ENCODE measurements around the gene TERT.
"Not testable (repeated sequence)": the region's sequence is repeated elsewhere in the genome, so short reads cannot be mapped to it uniquely, and the experiment has no call there.

Gene TERT

GRCh38 chr5:1335540-1336095, 40.8 kb upstream of the TERT start:
- peaks cover 4% of the 10 kb centered on the region; the same call in 1 of the 2 replicates for H3K79me2 ChIP-seq (ENCODE audit: low read length)
- H4K20me1 ChIP-seq (ENCODE audit: insufficient read depth, low read length) = peaks cover 4% of the 10 kb centered on the region
- no peak overlapping the region for H3K9ac ChIP-seq (ENCODE audit: low read length)
- H3K27ac ChIP-seq (ENCODE audit: low read length) = no peak overlapping the region
- H3K27me3 ChIP-seq (ENCODE audit: low read depth, low read length) = no peaks in the 10 kb centered on the region
- no peaks in the 10 kb centered on the region for H3K4me1 ChIP-seq (ENCODE audit: low read length)
- H3K36me3 ChIP-seq (replicated peaks; ENCODE audit: low read depth, low read length) = peaks cover 27% of the 10 kb centered on the region
- no peak overlapping the region for H3K4me3 ChIP-seq (ENCODE audit: low read length)
- H2AFZ ChIP-seq (ENCODE audit: low read depth, low read length) = no peak overlapping the region
- no peaks in the 10 kb centered on the region for H3K9me3 ChIP-seq (ENCODE audit: insufficient read depth, low read length)
- H3K4me2 ChIP-seq (ENCODE audit: low read length) = no peak overlapping the region
- no peak for TF ChIP-seq CTCF (IDR thresholded peaks at IDR 0.05; ENCODE audit: low read depth, low read length)

DNA sequence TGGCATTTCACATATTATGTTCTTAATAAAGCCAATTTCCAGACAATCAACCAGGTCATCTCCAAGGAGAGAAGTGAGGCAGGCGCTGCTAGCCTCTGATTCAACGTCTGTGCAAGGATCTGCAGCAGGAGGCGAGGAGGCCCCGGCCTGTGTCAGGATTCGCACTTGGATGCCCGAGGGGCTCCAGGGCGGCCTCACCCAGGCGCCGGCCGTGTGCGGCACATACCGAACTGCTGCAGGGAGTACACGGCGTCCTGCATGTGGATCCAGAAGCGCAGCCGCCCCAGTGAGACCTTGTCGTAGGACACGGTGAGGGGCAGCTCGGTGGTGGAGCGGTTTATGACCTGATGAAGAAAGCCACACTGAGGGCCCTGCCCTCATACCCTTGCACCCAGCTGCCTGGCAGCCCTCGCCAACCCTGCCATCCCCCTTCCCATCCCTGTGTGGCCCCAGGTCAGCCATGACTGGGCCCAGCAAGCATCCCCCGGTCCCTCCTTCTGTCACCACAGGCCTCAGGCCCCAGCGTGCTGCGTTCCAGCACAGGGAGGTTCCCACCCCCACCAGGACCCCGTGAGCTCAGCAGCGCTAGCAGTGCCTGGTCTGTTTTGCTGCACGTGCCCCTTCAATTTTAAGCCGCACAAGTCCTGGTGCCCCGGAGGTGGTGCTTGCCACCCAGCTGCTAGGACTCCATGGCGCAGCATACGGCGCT, 40.1 kb upstream of the TERT start:
- no peaks in the 10 kb centered on the region for H3K9me3 ChIP-seq (ENCODE audit: insufficient read depth, low read length)
- TF ChIP-seq EZH2phosphoT487 (IDR thresholded peaks at IDR 0.05; ENCODE audit: low read depth) (no peak), CTCF (IDR thresholded peaks at IDR 0.05; ENCODE audit: low read depth, low read length) (no peak)
- H3K27me3 ChIP-seq (ENCODE audit: low read depth, low read length) = no peaks in the 10 kb centered on the region
- H3K4me3 ChIP-seq (ENCODE audit: low read length) = no peak overlapping the region
- H3K79me2 ChIP-seq (ENCODE audit: low read length) = peaks cover 4% of the 10 kb centered on the region; the same call in 1 of the 2 replicates
- H2AFZ ChIP-seq (ENCODE audit: low read depth, low read length) = no peak overlapping the region
- no peak overlapping the region for H3K27ac ChIP-seq (ENCODE audit: low read length)
- no peak overlapping the region for H3K9ac ChIP-seq (ENCODE audit: low read length)
- H3K4me1 ChIP-seq (ENCODE audit: low read length) = no peaks in the 10 kb centered on the region
- peaks cover 27% of the 10 kb centered on the region for H3K36me3 ChIP-seq (replicated peaks; ENCODE audit: low read depth, low read length)
- H4K20me1 ChIP-seq (ENCODE audit: insufficient read depth, low read length) = peaks cover 4% of the 10 kb centered on the region
- no peak overlapping the region for H3K4me2 ChIP-seq (ENCODE audit: low read length)

DNA sequence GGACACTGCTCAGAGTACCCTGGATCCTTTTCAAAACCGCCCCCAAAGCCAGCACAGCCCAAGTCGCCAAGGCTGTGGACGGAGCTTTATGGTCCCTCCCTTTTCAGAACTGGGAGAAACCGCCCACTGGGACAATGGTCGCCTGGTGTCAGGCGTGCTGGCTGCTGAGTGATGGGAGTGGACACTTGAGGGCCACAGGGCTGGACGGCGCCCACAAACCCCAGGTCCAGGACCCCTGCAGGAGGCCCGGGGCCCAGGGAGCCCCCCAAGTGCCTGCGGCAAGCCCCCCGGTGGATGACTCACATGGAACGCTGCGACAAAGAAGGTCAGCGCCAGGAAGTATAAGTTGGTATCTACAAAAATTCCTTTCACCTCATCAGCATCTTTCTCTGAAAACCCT, 39.1 kb upstream of the TERT start:
- H3K36me3 ChIP-seq (replicated peaks; ENCODE audit: low read depth, low read length) = peaks cover 27% of the 10 kb centered on the region
- H3K27me3 ChIP-seq (ENCODE audit: low read depth, low read length) = no peaks in the 10 kb centered on the region
- H3K9ac ChIP-seq (ENCODE audit: low read length) = no peak overlapping the region
- peaks cover 5% of the 10 kb centered on the region; the same call in 1 of the 2 replicates for H3K79me2 ChIP-seq (ENCODE audit: low read length)
- H3K4me1 ChIP-seq (ENCODE audit: low read length) = no peaks in the 10 kb centered on the region
- H4K20me1 ChIP-seq (ENCODE audit: insufficient read depth, low read length) = peaks cover 4% of the 10 kb centered on the region
- no peak overlapping the region for H3K4me3 ChIP-seq (ENCODE audit: low read length)
- H3K27ac ChIP-seq (ENCODE audit: low read length) = no peak overlapping the region
- no peak overlapping the region for H3K4me2 ChIP-seq (ENCODE audit: low read length)
- TF ChIP-seq EZH2phosphoT487 (IDR thresholded peaks at IDR 0.05; ENCODE audit: low read depth) (no peak), CTCF (IDR thresholded peaks at IDR 0.05; ENCODE audit: low read depth, low read length) (no peak)
- no peaks in the 10 kb centered on the region for H3K9me3 ChIP-seq (ENCODE audit: insufficient read depth, low read length)
- H2AFZ ChIP-seq (ENCODE audit: low read depth, low read length) = no peak overlapping the region

- not testable (repeated sequence) for H3K9ac ChIP-seq (ENCODE audit: low read length); H4K20me1 ChIP-seq (ENCODE audit: insufficient read depth, low read length); H2AFZ ChIP-seq (ENCODE audit: low read depth, low read length); H3K27ac ChIP-seq (ENCODE audit: low read length); H3K4me3 ChIP-seq (ENCODE audit: low read length); H3K4me2 ChIP-seq (ENCODE audit: low read length); H3K4me1 ChIP-seq (ENCODE audit: low read length); H3K79me2 ChIP-seq (ENCODE audit: low read length); H3K9me3 ChIP-seq (ENCODE audit: insufficient read depth, low read length); H3K27me3 ChIP-seq (ENCODE audit: low read depth, low read length)
- peaks cover 23% of the 10 kb centered on the region for H3K36me3 ChIP-seq (replicated peaks; ENCODE audit: low read depth, low read length)
Observed at GRCh38 chr5:1333286-1333685, 38.4 kb upstream of the TERT start.
